NCI-H748 (cell line): Measurements from ENCODE around the gene PRSS56.
"Not testable (repeated sequence)": the region's sequence is repeated elsewhere in the genome, so short reads cannot be mapped to it uniquely, and the experiment has no call there.

Source experiments
- DNase-seq: peaks from one replicate; lab custom pipeline; 2025; ENCODE audit not compliant: unreplicated experiment; lab: John Stamatoyannopoulos, UW

The PRSS56 gene

DNA sequence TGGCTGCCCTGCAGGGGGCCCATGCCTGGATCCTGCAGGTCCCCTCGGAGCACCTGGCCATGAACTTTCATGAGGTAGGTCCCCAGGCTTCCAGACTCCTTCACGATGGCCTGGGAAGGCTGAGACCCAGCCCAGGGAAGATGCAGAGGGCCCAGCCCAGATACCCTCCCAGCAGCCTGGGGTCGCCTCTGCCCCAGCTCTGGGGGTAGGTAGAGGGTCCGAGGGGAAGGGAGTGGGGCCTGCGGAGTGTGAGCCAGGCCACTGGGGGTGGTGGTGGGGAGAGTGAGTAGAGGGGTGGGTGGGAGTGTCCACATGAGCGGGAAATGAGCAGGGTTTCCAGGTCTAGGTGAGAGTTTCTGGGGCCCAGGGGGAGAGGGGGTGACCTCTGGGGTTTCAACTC lies 4.6 kb downstream of the PRSS56 start:
- DNase-seq: no peak

DNA sequence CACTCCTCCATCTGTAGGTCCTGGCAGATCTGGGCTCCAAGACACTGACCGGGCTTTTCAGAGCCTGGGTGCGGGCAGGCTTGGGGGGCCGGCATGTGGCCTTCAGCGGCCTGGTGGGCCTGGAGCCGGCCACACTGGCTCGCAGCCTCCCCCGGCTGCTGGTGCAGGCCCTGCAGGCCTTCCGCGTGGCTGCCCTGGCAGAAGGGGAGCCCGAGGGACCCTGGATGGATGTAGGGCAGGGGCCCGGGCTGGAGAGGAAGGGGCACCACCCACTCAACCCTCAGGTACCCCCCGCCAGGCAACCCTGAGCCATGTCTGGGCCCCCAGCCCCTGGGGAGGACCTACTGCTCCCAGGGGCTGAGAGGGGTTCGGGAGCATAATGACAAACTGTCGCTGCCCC lies 5.0 kb downstream of the PRSS56 start:
- DNase-seq: no peak

DNA sequence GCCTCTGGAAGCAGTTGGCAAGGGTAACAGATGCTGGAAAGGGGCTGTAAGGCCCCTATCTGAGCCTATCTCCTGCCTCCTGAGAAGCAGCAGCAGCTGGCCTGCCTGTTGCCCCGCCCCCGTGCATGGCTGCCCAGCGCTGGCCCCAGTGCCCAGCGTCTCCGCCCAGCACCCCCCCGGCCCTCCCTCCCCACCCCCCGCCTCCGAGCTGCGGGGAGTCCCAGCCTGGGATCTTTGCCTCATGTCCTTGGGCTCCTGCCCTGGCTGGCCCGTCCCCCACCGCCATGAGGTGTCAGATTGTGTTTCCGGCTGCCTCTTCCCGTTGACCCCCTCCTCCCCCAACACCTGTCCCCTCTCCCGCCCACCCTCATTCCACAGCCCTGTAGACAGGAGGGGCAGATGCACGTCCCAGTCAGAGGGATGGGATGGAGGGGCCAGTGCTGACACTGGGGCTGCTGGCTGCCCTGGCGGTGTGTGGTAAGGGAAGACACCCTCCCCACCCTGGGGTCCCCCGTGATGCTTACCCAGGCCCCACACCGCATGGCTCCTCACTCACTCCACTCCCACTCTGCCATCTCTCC lies 5.7 kb downstream of the PRSS56 start, which contains the start of gene CHRND:
CHRND (plus strand) TSS at position 370 of the 581 bp plus-strand sequence; CDS start at position 426, 56 bp downstream.
- peak; percentile 14 for DNase-seq

DNA sequence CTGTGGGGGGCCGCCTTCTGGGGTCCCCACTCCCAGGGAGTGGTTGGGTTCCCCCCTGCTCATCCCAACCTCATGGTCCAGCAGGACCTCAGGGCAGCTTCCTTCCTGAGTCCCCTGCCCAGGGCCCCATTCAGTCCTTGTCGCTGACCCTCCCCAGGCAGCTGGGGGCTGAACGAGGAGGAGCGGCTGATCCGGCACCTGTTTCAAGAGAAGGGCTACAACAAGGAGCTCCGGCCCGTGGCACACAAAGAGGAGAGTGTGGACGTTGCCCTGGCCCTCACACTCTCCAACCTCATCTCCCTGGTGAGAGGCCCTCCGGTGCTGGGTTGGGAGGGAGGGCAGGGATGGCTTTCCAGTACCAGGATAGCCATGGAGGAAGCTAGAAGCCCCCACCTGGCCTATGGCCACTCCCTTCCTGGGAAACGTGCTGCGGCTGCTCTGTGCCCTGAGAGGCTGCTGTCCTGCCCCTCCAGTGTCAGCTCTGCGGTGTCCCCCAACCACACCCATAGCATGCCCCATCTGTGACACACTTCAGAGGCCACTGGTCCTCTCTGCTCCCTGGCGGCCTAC lies 6.3 kb downstream of the PRSS56 start:
- DNase-seq: no peak

DNA sequence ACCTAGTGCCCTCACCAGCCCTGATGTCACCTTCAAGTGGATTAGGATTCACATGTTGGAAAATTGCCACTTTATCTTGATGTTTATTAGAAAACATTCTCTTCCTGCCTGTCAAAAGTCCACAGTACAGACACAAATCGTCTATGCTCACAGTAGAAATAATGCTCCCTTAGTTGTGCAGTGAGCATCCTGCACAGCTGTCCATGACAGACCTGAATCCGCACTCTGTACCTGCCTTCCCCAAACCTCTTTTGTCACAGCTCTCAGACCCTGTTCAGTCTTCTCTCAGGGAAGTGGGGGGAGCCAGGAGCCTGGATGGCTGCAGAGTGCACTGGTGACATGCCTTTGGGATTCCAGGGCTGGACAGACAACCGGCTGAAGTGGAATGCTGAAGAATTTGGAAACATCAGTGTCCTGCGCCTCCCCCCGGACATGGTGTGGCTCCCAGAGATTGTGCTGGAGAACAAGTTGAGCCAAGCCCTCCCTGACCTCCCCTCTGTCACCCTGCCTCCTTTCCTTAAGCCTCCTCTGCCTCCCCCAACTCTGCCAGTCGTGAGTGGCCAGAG lies 7.8 kb downstream of the PRSS56 start:
- no peak for DNase-seq

DNA sequence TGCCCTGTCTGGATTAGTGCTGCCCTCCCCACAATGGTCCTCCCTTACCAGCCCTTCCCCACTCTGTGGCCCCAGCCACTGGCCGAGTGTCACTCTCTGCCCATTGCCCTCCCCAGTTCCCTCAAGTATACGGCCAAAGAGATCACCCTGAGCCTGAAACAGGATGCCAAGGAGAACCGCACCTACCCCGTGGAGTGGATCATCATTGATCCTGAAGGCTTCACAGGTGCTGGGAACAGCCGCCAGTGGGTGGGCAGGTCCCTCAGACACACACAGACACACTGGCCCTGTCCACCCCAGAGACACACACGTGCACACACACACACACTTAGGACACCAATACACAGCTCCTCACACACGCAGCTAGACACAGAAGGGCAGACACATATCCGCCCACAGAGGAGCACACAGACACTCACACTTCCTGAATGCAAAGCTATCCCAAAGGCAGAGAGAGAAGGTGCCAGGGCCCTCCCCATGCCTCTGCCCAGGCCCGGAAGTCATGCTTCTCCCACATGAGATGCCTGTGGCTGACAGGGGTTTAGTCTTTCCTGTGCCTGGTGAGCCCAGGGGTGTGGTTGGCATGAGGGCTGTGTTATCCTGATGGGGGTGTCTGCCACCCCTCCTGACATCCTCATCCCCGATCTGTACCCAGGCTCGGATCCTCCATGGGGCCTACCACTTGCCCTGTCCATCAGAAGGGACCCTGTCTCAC lies 8.7 kb downstream of the PRSS56 start:
- DNase-seq: no peak

DNA sequence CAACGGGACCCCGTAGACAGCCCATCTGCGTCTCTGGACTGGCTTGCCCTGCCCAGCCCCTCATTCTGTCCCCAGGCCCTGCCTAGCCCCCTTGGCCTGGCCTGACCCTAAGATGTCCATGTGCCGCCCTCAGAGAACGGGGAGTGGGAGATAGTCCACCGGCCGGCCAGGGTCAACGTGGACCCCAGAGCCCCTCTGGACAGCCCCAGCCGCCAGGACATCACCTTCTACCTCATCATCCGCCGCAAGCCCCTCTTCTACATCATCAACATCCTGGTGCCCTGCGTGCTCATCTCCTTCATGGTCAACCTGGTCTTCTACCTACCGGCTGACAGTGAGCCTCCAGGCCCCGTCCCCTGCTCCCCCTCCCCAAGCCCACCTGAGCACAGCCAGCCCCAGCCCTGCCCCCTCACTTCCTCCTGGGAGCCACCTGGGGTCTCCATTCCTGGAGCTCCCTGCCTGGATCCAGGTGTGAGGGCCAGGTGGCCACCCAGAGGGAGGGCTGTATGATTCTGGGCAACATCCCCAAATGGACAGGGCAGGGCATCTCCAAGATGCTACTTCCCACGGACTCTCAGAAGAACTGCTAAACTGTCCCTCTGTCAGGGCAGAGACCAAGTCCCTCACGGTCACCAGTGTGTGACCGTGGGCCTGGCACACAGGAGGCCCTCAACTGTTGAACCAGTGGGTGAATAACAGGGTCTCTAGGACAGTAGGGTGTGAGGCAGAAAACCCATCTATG lies 9.8 kb downstream of the PRSS56 start:
- no peak for DNase-seq

DNA sequence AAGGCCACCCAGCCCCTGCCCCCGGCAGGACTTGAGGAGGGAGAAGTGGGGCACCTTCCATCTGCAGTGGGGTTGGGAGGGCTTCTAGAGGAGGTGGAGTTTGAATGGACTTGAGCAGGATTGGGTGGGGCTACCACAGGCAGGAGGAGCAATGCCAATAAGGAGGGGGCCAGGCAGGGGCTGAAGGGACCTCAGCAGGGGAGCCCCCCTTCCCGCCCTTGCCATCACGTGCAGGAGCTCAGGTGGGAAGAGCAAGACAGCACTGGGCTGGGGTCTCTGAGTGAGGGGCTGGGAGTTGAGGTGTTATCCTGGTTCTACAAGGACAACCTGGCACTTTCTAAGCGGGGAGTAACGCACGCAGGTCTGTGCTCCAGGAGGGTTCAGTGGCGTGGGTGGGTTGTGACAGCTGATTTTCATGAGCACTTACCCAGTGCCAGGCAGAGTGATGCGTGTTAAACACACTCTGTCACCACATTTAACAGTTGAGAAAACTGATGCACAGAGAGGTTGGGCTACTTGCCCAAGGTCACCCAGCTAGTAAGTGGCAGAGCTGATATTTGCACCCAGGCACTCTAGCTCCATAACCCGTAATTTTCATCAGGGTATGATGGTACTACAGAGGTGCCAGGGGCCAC lies 10.6 kb downstream of the PRSS56 start:
- DNase-seq: no peak

DNA sequence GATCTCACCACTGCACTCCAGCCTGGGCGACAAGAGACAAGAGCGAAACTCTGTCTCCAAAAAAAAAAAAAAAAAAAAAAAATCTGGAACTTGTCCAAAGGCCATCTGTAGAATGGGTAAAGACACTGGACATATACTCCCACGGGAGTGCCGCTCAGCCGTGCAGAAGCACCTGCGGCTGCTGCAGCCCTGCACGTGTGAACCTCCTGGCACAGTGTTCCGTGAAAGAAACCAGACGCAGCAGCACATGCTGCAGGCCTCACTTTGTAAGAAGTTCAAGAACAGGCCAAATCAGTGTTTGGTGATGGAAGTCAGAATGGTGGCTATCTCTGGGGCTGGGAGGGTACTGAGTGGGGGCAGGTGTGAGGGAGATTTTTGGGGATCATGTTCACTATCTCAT lies 12.2 kb downstream of the PRSS56 start:
- DNase-seq: no peak

DNA sequence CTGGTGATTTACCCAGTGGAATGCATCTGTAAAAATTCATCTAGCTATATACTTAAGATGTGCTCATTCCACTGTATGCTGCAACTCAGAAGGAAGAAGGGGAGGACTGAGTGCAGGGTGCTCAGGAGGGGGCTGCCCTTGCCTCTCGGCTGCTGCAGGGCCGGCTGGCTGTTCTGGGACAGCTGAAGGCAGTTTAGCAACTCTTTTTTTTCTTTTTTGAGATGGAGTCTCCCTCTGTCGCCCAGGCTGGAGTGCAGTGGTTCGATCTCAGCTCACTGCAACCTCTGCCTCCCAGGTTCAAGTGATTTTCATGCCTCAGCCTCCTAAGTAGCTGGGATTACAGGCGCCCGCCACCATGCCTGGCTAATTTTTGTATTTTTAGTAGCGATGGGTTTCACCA lies 12.6 kb downstream of the PRSS56 start:
- DNase-seq: not testable (repeated sequence)

DNA sequence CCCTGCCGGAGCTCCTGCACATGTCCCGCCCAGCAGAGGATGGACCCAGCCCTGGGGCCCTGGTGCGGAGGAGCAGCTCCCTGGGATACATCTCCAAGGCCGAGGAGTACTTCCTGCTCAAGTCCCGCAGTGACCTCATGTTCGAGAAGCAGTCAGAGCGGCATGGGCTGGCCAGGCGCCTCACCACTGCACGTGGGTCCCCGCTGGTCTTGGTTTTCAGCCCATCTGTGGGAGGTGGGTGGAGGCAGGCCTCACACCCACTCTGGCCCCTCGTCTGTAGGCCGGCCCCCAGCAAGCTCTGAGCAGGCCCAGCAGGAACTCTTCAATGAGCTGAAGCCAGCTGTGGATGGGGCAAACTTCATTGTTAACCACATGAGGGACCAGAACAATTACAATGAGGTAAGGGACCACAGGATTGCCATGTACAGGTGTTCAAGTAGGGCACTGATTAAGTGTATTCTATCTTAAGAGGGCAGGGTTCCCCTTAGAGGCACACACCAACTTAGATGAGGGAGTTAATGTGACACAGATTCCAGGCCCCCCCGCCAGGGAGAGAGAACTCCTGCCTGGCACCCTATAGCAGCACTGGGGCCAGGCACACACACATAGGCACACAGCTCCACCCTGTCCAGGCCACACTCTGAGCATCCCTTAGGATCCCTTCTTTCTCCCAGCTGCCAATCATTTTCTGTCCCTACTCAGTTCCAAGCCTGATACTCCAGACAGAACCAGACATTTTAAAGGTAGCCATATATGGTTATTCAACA lies 13.9 kb downstream of the PRSS56 start:
- DNase-seq: no peak

DNA sequence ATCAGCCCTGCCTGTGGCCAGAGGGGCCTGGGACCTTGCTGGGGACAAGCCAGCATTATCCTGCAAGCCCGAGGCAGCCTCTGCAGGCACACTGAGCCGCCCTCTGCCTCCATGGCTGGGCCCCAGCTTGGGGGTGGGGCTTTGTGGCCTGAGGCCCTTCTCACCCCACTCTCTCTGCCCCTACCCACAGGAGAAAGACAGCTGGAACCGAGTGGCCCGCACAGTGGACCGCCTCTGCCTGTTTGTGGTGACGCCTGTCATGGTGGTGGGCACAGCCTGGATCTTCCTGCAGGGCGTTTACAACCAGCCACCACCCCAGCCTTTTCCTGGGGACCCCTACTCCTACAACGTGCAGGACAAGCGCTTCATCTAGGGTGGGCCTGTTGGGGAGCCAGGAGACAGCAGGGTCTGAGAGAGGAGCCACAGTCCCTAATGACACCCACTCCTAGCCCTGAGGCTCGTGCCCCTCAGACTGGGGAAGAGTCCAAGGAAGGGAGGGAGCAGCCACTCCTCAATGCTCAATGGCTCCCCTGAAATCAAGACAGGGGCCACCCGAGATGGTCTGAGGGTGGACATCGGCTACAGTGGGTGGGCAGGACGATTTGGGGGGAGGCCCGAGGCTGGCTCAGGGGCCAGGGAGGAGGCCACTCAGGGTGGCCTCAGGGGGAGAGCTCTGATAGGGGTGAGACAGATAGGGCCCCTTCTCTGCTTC lies 14.9 kb downstream of the PRSS56 start:
- no peak for DNase-seq

DNA sequence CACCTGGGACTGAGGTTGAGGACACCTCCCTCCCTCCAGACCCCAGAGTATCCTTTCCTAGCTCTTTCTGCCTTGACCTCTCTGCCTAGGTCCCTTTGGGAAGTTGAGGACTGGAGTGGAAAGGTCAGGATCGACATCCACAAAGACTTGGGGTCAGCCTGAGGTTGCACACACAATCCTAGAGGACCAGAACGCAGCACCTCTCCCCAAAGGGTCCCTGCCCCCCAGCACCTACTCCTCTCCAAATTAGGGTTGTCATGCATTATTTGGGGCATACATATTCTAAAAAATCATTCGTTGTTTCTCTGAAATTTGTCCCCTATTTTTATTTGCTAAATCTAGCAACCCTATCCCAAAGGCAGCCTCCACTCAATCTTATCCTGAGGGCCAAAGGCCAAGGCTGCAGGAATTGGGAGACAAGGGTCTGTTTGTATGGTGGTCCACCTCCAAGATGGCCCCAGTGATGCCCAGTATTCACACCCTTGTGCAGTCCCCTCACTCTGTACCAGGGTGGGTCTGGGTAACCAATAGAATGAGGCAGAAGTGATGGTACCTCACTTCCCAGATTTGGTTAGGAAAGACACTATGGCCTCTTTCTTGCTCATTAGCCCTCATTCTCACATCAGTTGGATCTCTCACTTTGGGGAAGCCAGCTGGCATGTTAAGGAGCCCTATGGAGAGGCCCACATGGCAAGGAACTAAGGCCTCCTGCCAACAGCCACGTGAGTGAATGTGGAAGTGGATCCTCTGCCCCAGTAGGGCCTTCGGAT lies 15.8 kb downstream of the PRSS56 start:
- no peak for DNase-seq

DNA sequence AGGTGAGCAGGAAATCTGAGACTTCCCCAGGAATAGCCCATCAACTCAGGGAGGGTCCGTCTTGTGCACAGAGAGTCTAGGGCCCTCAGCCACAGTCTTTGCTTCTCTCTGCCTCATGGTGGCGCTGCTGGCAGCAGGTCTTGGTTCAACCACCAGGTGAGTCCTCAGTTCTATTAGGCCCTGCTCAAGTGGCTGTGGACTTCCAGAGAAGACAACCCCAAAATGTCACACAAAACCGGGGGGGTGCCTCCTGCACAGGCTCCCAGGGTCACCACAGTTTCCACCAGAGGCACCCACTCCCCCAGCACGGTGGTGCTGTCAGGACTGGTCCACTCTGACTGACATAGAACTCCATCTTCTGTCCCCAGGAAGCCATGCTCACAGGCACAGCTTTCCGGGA lies 16.9 kb downstream of the PRSS56 start:
- DNase-seq: peak; percentile 54

DNA sequence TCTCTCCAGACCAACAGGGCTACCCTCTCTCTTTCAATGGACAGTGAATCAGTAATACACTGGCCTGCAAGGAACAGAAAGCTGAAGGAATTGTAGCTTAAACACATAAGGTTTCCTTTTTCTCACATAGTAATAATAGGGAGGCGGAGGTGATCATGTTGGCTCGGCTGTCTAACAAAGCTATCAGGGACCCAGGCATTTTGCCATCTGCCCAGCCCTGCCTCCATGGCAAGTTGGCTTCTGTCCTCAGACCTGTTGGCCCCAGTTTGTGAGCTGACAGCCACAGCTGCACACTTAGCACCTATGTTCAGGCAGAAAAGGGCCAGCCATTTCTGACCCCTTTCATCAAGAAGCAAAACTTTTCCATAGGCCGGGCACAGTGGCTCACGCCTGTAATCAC lies 17.3 kb downstream of the PRSS56 start:
- no peak for DNase-seq

DNA sequence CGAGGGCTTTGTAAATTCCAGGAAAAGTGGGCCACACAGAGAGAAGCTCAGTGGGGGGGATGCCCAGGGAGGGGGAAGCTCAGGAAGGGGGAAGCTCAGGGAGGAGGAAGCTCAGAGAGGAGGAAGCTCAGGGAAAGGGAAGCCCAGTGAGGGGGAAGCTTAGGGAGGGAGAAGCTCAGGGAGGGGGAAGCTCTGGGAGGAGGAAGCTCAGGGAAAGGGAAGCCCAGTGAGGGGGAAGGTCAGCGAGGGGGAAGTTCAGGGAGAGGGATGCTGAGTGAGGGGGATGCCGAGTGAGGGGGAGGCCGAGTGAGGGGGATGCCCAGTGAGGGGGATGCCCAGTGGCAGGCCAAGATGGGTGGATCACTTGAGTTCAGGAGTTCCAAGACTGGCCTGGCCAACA lies 18.5 kb downstream of the PRSS56 start:
- DNase-seq: no peak

DNA sequence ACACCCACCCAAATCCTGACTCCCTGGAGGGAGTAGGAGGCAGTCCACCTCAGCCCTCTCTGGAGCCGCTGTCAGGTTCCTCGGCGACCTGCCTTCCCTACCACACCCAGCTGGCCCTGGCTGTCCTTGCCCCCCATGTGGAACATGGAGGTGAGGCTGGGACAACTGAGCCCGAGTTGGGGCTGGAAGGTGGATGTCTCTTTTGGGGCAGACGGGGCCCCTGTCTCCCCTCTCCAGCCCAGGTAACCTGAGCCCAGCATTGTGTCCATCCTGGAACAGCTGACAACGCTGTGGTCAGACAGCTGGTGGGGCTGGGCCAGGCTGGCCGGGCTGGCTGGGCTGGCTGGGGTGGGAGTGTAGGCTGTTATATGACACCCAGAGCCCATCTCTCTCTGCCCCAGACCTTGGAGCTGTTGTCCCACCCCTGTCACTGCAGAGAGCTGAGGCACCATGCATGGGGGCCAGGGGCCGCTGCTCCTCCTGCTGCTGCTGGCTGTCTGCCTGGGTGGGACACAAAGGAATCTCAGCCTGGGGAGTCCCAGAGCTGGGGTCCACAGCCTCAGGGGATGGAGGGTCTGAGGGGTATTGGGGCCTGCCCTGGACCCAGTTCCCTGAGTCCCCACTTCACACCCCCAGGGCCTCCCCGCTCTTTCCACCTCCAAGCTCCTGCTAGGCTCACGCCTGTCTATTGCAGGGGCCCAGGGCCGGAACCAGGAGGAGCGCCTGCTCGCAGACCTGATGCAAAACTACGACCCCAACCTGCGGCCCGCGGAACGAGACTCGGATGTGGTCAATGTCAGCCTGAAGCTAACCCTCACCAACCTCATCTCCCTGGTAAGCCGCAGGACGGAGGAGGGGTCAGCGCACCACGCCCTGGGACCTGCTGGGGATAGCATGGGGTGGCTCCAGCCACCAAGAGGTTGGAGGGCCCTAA lies 19.4 kb downstream of the PRSS56 start, which contains the start of gene CHRNG:
CHRNG (plus strand) TSS at position 395 of the 934 bp plus-strand sequence; CDS start at position 451, 56 bp downstream.
- DNase-seq: no peak
